Activated effector memory CD4-positive, alpha-beta T cell treated with anti-CD3 and anti-CD28 coated beads, Interleukin-2, amount 50 U/mL, for 16 hours (primary cell): ENCODE results near the gene ERMAP.

ENCODE experiments used
- DNase-seq: peaks from one replicate; pipeline ENCODE4 v3.0.0-alpha.2; 2020

ERMAP gene

GRCh38 chr1:42877380-42877779 lies 60.5 kb downstream of the ERMAP start:
- DNase-seq: no peak

- DNase-seq: no peak
Measured at GRCh38 chr1:42880384-42880783, 63.5 kb downstream of the ERMAP start.

DNA sequence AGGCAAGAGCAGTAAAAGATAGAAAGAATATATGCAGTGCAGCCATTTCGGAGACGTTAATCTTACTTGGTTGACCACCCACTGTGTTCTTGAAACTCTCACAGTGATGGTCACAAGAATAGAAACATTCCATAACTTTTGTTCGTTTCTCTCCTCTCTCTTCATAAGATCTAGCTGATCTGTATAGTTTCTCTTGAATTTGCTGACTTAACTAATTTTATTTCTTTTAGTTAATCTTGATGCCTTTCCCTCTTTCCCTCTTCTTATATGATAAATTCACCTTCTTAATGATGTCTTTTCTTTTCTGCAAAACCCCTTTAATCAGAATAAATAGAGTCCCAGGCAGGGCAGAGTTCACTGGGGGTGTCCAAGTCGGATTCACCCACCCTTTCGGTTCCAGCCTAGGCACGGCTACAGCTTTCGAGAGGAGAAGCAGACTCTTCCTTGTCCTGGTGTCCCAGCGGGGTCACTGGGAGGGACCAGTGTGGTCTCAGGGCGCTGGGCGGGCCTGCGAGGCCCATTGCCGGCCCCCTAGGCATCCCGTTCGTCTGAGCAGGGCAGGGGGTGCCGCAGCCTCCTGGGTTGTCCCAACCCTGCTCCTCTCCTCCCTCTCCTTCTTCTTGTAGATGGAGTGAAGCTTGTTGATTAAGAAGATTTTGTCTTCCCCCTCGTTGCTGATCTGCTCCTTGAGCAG lies 69.3 kb downstream of the ERMAP start:
- no peak for DNase-seq

DNA sequence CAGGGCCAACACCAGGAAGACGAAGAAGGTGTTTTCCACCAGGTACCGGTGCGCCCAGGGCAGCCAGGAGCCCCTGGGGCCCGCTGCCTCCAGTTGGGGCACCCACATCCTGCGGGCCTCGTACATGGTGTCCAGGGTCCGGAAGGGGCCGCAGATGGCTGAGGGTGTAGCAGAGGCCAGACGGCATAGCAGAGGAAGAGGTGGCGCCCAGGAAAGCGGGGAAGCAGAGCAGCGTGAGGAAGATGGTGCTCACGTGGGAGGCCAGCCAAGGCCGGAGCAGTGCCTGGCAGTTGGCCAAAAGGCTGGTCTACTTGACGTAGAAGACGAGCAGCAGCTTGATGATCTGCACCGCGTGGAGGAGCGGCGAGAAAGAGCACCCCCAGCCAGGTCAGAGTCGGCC lies 69.9 kb downstream of the ERMAP start:
- no peak for DNase-seq

DNA sequence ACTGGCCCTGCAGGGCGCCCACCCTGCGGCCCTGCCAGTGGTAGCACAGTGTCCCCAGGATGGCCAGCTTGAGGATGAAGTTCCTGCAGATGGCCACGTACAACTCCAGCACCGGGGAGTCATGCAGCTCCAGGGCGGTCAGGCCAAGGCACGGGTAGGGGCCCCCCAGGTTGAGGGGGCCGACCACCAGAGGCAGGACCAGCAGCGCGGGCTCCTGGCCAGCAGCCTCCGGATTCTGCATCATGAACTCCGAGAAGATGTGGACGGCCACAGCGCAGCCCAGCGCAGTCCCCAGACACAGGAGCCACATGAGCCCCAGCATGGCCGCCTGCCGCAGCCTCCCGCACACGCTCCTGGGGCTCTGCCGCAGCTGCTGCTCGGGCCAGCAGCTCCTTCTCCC lies 70.4 kb downstream of the ERMAP start:
- DNase-seq: no peak

GRCh38 chr1:42888013-42888633 lies 71.2 kb downstream of the ERMAP start:
- DNase-seq: no peak

DNA sequence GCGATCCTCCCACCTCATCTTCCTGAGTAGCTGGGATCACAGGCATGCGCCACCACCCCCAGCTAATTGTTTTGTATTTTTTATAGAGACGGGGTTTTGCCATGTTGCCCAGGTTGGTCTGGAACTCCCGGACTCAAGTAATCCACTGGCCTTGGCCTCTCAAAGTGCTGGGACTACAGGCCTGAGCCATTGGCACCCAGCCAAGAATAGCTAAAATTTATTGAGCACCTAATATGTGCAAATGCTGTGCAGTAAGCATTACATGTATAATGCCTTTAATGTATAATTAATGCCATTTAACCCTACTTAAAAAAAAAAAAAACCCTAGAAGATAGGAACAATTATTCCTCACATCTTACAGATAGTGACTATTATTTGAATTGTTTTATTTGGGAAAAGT lies 72.3 kb downstream of the ERMAP start:
- no peak for DNase-seq

DNA sequence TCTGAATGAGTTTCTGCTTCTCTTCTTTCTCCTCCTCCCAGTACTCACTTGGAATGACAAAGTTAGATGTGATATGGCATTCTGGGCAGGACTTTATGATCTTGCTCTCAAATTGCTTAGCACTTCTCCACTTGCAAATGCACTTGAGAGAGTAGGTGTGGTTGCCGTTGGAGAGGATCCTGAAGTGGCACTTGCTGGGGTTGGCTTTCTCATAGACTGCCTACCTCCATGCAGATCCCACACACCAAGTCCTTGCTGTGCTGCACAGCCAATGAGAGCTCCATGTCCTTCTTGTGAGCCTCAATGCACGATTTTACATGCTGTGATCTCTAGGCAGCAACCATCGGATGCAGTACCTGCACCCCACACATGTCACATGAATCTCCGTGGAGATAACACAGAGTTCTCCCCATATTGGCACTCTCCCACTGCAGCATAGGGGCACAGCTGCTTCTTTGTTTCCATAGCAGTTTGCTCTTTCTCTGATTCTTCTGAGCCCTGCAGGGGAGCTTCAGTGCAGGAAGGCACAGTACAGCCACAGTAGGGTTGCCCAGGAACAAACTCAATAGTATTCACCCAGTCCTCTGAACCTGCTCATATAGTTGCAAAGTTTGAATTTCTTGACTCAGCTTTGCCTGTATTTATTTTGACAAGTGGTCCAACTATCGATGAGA lies 74.7 kb downstream of the ERMAP start:
- no peak for DNase-seq
